ENCODE data around the gene SPRED2.

DNA sequence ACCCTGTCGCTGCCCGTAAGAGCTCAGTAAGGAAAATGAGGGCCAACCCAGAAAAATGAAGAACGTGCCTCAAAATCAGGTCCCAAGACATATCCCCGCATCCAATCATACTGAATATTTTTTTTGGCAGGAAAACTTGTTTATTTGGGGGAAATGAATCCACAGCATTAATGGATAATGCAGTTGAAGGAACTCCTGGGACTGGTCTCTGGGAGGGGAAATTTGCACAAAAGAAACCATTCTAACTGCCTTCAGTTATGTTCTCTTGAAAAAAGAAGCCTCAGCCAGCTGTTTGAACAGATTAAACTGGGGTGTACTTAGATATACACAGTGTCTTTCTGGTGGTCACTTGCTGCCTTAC lies 61.3 kb downstream of the SPRED2 start:
- TF ChIP-seq, protein P1, sequence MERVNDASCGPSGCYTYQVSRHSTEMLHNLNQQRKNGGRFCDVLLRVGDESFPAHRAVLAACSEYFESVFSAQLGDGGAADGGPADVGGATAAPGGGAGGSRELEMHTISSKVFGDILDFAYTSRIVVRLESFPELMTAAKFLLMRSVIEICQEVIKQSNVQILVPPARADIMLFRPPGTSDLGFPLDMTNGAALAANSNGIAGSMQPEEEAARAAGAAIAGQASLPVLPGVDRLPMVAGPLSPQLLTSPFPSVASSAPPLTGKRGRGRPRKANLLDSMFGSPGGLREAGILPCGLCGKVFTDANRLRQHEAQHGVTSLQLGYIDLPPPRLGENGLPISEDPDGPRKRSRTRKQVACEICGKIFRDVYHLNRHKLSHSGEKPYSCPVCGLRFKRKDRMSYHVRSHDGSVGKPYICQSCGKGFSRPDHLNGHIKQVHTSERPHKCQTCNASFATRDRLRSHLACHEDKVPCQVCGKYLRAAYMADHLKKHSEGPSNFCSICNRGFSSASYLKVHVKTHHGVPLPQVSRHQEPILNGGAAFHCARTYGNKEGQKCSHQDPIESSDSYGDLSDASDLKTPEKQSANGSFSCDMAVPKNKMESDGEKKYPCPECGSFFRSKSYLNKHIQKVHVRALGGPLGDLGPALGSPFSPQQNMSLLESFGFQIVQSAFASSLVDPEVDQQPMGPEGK (CRISPR knock-in tag; IDR thresholded peaks at IDR 0.05; ENCODE audit: borderline replicate concordance), result no peak
- TF ChIP-seq, protein P2, sequence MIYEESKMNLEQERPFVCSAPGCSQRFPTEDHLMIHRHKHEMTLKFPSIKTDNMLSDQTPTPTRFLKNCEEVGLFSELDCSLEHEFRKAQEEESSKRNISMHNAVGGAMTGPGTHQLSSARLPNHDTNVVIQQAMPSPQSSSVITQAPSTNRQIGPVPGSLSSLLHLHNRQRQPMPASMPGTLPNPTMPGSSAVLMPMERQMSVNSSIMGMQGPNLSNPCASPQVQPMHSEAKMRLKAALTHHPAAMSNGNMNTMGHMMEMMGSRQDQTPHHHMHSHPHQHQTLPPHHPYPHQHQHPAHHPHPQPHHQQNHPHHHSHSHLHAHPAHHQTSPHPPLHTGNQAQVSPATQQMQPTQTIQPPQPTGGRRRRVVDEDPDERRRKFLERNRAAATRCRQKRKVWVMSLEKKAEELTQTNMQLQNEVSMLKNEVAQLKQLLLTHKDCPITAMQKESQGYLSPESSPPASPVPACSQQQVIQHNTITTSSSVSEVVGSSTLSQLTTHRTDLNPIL (CRISPR knock-in tag; IDR thresholded peaks at IDR 0.05; ENCODE audit: low read depth), result no peak
- TF ChIP-seq RARB (CRISPR knock-in tag; IDR thresholded peaks at IDR 0.05), result no peak
- no peak for TF ChIP-seq ZNF8 (CRISPR knock-in tag; IDR thresholded peaks at IDR 0.05)
- TF ChIP-seq TOX (CRISPR knock-in tag; IDR thresholded peaks at IDR 0.05; ENCODE audit: borderline replicate concordance), result no peak
- no peak for TF ChIP-seq OSR1 (CRISPR knock-in tag; IDR thresholded peaks at IDR 0.05)
- no peak for TF ChIP-seq TCF4 (CRISPR knock-in tag; IDR thresholded peaks at IDR 0.05; ENCODE audit: borderline replicate concordance)
- no peak for TF ChIP-seq ZFP3 (CRISPR knock-in tag; IDR thresholded peaks at IDR 0.05)
- TF ChIP-seq GLIS3 (CRISPR knock-in tag; IDR thresholded peaks at IDR 0.05), result no peak
- TF ChIP-seq, protein P3, sequence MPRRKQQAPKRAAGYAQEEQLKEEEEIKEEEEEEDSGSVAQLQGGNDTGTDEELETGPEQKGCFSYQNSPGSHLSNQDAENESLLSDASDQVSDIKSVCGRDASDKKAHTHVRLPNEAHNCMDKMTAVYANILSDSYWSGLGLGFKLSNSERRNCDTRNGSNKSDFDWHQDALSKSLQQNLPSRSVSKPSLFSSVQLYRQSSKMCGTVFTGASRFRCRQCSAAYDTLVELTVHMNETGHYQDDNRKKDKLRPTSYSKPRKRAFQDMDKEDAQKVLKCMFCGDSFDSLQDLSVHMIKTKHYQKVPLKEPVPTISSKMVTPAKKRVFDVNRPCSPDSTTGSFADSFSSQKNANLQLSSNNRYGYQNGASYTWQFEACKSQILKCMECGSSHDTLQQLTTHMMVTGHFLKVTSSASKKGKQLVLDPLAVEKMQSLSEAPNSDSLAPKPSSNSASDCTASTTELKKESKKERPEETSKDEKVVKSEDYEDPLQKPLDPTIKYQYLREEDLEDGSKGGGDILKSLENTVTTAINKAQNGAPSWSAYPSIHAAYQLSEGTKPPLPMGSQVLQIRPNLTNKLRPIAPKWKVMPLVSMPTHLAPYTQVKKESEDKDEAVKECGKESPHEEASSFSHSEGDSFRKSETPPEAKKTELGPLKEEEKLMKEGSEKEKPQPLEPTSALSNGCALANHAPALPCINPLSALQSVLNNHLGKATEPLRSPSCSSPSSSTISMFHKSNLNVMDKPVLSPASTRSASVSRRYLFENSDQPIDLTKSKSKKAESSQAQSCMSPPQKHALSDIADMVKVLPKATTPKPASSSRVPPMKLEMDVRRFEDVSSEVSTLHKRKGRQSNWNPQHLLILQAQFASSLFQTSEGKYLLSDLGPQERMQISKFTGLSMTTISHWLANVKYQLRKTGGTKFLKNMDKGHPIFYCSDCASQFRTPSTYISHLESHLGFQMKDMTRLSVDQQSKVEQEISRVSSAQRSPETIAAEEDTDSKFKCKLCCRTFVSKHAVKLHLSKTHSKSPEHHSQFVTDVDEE (CRISPR knock-in tag; IDR thresholded peaks at IDR 0.05), result no peak
- TF ChIP-seq ZFP30 (CRISPR knock-in tag; IDR thresholded peaks at IDR 0.05), result no peak
- no peak for TF ChIP-seq ISL1 (CRISPR knock-in tag; IDR thresholded peaks at IDR 0.05)

All from SK-N-SH treated with all-trans-retinoic acid at 6 μM for 48 hours (cell line).